Esophagus squamous epithelium (tissue), 5 donors: ENCODE data around the gene SLC25A48. TPM values are rescaled to one million over a fixed set of nuclear protein-coding genes. Genes with fewer than 3 reads are reported as not detected.

ENCODE experiments used
- DNase-seq: peaks from one replicate; lab custom pipeline; 2025; lab: John Stamatoyannopoulos, UW
- H3K27ac ChIP-seq, 4 donors: fragments of 200-600 bp; sonication (generic); one replicate each; pipeline ENCODE4 v1.5.1; 2016 to 2019; ENCODE audit warnings: mild to moderate bottlenecking in 1 of 4
- H3K27me3 ChIP-seq, 4 donors: fragments of 200-600 bp; sonication (generic); 1 replicate in 3 of 4; 2 replicates in 1 of 4; pipeline versions ENCODE4 v1.5.1 to v1.6.0; 2017 to 2021; ENCODE audit warnings: antibody characterized with exemption in 1 of 4
- H3K36me3 ChIP-seq, 3 donors: fragments of 200-600 bp; sonication (generic); one replicate each; pipeline ENCODE4 v1.5.1; 2016 to 2019
- H3K4me1 ChIP-seq, 3 donors: fragments of 200-600 bp; sonication (generic); one replicate each; pipeline ENCODE4 v1.5.1; 2017 to 2019
- H3K4me3 ChIP-seq, 4 donors: fragments of 200-600 bp; sonication (generic); 1 replicate in 3 of 4; 2 replicates in 1 of 4; pipeline ENCODE4 v1.5.1; 2016 to 2019; ENCODE audit warnings: mild to moderate bottlenecking in 2 of 4, moderate library complexity in 1 of 4
- H3K9me3 ChIP-seq, 3 donors: fragments of 200-600 bp; sonication (generic); one replicate each; pipeline ENCODE4 v1.5.1; 2016 to 2019
- POLR2A ChIP-seq, 4 donors: fragments of 450-650 bp; IDR thresholded peaks; one replicate each; pipeline ENCODE4 v1.6.1; 2017; ENCODE audit warnings: antibody characterized with exemption in 4 of 4, mild to moderate bottlenecking in 4 of 4, moderate library complexity in 3 of 4
- WGBS, 2 donors: methylation state at CpG; one replicate each; pipeline ENCODE4 v1.1.5; 2018; 5-methylcytosine and 5-hydroxymethylcytosine counted together
- intact Hi-C: fragments of 100-400 bp; cut with DNase I; formaldehyde crosslinking; loops from one replicate; pipeline ENCODE4 v1.15.0; 2022
- small RNA-seq, 4 donors: library from RNA; depleted of rRNA; stranded (forward); fragments of <200 nt; gene quantifications; one replicate each; pipeline ENCODE3, GENCODE V24; 2016
- total RNA-seq, 4 donors: library from RNA; depleted of rRNA; stranded (reverse); fragments of >200 nt; gene quantifications; one replicate each; pipeline ENCODE4 v1.1.0, GENCODE V29; 2016
- TF ChIP-seq, protein P1 (sequence below), 6 experiments: fragments of 450-650 bp in 4 of 6; fragments of 200-600 bp in 2 of 6; sonication (generic) in 2 of 6; IDR thresholded peaks; one replicate each; pipeline ENCODE4 v1.5.1; 2016 to 2019; ENCODE audit warnings: antibody characterized with exemption in 6 of 6, mild to moderate bottlenecking in 4 of 6, moderate library complexity in 4 of 6
- donor health status: DM: yes; HTN: yes; CAD: no.

The SLC25A48 gene
- total RNA-seq, 4 donors from 2014 or later, result 0.19 to 1.3 (median 0.48) TPM

GRCh38 chr5:135934939-135935338 is 100.5 kb downstream of the SLC25A48 start:
- DNase-seq, result no peak
- Histone ChIP-seq H3K27ac (no peak overlapping the region), H3K4me1 (peaks cover 0 to 11% (median 8%) of the 10 kb centered on the region in 3 donors), H3K4me3 (no peak overlapping the region), H3K9me3 (no peaks in the 10 kb centered on the region), H3K27me3 (peaks cover 5 to 41% (median 8%) of the 10 kb centered on the region in 4 donors), H3K36me3 (no peaks in the 10 kb centered on the region)
- intact Hi-C loops, result no loop called here
- no peak for TF ChIP-seq POLR2A (IDR thresholded peaks at IDR 0.05)
- TF ChIP-seq, protein P1, sequence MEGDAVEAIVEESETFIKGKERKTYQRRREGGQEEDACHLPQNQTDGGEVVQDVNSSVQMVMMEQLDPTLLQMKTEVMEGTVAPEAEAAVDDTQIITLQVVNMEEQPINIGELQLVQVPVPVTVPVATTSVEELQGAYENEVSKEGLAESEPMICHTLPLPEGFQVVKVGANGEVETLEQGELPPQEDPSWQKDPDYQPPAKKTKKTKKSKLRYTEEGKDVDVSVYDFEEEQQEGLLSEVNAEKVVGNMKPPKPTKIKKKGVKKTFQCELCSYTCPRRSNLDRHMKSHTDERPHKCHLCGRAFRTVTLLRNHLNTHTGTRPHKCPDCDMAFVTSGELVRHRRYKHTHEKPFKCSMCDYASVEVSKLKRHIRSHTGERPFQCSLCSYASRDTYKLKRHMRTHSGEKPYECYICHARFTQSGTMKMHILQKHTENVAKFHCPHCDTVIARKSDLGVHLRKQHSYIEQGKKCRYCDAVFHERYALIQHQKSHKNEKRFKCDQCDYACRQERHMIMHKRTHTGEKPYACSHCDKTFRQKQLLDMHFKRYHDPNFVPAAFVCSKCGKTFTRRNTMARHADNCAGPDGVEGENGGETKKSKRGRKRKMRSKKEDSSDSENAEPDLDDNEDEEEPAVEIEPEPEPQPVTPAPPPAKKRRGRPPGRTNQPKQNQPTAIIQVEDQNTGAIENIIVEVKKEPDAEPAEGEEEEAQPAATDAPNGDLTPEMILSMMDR (IDR thresholded peaks at IDR 0.05), result no peak
- 63 to 69% methylated on average over 3 of the region's 3 CpGs for WGBS, 2 donors

DNA sequence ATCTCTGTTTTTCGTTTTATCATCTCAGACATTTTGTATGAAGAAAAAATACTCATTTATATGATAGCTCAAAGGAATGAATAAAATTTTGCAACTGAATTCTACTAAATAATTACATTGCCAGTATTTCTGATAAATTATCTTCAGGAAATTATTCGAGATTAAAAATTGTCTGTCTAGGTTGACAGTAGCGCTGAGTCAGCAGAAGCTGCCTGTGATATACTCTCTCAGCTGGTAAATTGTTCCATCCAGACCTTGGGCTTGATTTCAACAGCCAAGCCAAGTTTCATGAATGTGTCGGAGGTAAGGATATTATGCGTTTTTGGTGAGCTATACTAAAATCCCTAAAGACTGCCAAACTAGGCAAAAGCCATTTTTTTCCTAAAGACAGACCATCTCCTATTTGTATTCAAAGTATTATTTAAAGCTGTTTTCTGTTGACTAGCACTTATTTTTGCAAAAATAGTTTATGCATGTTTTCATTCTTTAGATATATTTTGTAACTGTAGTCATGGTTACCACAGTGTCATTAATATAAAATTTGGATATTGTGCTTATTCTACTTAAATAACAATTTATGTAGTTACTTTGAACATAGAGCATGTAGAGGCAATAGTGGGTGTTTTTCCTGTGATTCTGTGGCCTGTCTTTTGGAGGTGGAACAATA is 102.9 kb downstream of the SLC25A48 start:
- H3K27ac ChIP-seq, result no peak overlapping the region
- peaks cover 0 to 25% (median 0%) of the 10 kb centered on the region in 4 donors for H3K27me3 ChIP-seq
- DNase-seq, result no peak
- WGBS, 2 donors, result 80 to 86% methylated on average over 5 of the region's 5 CpGs
- H3K4me1 ChIP-seq, result no peaks in the 10 kb centered on the region
- TF ChIP-seq, protein P1 (IDR thresholded peaks at IDR 0.05), result no peak
- no peak for TF ChIP-seq POLR2A (IDR thresholded peaks at IDR 0.05)
- intact Hi-C loops, result no loop called here
- H3K36me3 ChIP-seq, result no peaks in the 10 kb centered on the region
- no peak overlapping the region for H3K4me3 ChIP-seq
- no peaks in the 10 kb centered on the region for H3K9me3 ChIP-seq

Small RNA genes within 50 kb of the gene (small RNA-seq; reads per million reads assigned to genes)
- 0 reads per million in 4 donors for gene MIR5692C1

Other genes with a start within 250 kb of the SLC25A48 start
- gene IL9, start 61.2 kb downstream of the SLC25A48 start, total RNA-seq, result not detected
- not detected for gene LECT2, start 120.3 kb downstream of the SLC25A48 start, total RNA-seq
- gene TGFBI, start 194.3 kb downstream of the SLC25A48 start, total RNA-seq, result 10 to 100 TPM in 2 of 4 donors, 1 to 10 TPM in 2; 7.3 to 63.5 (median 33.3) TPM